Measurements from ENCODE around the gene ALG12.

DNA sequence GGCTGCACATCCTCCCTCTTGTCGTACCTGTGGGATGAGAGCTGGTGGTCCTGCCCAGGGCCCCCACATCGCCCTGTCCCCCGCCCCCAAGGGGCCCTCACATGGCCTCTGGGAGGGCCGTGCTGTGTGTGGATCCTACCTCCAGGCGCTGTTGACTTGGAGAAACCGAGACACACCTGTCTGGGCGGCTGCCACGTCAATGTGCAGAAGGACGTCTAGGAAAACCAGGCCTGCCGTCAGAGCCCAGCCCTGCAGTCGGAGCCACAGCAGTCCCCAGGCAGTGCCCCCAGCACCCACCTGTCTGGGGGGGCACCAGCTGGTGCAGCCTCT, 14.2 kb downstream of the ALG12 start:
- TF ChIP-seq, protein P1, sequence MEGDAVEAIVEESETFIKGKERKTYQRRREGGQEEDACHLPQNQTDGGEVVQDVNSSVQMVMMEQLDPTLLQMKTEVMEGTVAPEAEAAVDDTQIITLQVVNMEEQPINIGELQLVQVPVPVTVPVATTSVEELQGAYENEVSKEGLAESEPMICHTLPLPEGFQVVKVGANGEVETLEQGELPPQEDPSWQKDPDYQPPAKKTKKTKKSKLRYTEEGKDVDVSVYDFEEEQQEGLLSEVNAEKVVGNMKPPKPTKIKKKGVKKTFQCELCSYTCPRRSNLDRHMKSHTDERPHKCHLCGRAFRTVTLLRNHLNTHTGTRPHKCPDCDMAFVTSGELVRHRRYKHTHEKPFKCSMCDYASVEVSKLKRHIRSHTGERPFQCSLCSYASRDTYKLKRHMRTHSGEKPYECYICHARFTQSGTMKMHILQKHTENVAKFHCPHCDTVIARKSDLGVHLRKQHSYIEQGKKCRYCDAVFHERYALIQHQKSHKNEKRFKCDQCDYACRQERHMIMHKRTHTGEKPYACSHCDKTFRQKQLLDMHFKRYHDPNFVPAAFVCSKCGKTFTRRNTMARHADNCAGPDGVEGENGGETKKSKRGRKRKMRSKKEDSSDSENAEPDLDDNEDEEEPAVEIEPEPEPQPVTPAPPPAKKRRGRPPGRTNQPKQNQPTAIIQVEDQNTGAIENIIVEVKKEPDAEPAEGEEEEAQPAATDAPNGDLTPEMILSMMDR (conservative IDR thresholded peaks at IDR 0.05; ENCODE audit: low read depth in 2 of 2): no peak
- TF ChIP-seq EZH2 (IDR thresholded peaks at IDR 0.05; ENCODE audit: low read depth, unreplicated experiment) (no peak), EZH2phosphoT487 (IDR thresholded peaks at IDR 0.05; ENCODE audit: unreplicated experiment) (no peak), REST (IDR thresholded peaks at IDR 0.05; ENCODE audit: unreplicated experiment) (no peak)

Data from GM23338 (cell line).